HG03558 (cell line): ENCODE data around the gene CD36.

Source experiments
- ATAC-seq: cut with Tn5 transposase; IDR thresholded peaks from one replicate; pipeline ENCODE4 v1.9.1; 2021; ENCODE audit warnings: moderate number of reproducible peaks; ENCODE audit not compliant: unreplicated experiment; ENCODE audit errors: extremely low read depth

CD36 gene

DNA sequence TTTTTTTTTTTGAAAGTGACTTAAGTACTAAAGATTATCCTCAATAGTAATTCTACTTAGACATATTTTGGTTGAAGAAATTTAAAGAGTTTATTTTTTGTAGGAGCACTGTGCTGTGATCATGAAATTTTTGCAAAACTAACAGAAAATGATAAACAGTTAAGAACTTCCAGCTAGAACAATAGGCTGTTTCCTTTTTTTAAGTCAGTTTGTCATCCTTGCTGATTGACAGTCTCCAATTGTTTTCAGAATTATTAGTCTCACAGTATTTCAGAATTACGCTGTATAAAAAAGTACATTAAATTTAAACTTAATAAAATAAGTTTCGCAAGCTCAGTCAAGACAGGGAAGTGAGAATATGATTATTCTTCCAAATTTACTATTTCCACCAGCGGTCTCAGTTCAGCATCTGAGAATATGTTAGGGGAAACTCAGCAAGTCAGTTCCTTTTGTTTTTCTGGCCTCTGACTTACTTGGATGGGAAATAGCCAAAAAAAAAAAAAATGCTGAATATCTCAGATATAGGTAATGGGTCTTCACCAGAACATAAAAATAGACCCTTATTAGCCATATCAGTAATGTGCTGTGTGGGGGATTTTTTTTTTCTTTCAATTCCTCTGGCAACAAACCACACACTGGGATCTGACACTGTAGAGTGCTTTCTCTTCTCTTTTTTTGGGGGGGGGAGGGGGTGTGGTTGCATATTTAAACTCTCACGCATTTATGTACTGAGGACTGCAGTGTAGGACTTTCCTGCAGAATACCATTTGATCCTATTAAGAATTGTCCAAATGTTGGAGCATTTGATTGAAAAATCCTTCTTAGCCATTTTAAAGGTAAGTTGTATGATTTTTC, at the start of gene CD36:
Gene CD36, plus strand, starts transcription at position 732 of the 855 bp plus-strand sequence. CDS start 8,099 bp downstream, outside the sequence.
- no peak for ATAC-seq

DNA sequence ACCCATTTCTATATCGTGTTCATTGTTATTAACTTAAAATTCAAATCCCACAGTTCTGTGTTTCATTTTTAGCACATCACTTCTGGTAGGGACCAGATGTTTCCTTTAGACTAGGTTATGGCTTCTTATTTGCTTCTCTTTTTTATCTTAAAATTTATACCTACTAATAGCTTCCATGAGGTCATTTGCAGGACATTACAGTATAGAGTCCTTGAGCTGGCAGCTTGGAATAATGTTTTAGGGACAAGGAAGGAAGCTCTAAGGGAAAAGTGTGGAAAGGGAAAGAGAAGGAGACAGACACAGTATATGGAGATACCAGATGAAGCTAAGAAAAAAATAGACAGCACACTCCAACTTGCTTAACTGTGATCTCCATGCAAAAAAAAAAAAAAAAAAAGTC, 48.8 kb upstream of the CD36 start:
- no peak for ATAC-seq

DNA sequence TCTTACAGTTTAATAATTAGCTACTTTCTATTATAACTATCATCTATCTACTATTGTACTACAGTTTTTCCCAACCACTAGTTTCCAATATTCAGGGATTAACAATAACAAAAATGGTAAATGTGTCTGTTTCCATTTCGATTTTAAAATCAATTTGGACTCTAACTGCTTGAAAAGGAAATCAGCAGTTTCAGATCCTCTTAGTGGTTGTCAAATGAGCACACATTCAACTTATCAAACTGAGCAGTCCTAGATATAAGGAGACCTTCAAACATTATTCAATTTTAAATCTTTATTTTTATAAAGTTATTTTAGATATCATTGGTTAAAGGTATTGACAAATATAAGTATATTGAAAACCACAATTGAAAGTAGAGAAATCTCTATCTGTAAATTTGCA, 46.8 kb upstream of the CD36 start:
- ATAC-seq: no peak

DNA sequence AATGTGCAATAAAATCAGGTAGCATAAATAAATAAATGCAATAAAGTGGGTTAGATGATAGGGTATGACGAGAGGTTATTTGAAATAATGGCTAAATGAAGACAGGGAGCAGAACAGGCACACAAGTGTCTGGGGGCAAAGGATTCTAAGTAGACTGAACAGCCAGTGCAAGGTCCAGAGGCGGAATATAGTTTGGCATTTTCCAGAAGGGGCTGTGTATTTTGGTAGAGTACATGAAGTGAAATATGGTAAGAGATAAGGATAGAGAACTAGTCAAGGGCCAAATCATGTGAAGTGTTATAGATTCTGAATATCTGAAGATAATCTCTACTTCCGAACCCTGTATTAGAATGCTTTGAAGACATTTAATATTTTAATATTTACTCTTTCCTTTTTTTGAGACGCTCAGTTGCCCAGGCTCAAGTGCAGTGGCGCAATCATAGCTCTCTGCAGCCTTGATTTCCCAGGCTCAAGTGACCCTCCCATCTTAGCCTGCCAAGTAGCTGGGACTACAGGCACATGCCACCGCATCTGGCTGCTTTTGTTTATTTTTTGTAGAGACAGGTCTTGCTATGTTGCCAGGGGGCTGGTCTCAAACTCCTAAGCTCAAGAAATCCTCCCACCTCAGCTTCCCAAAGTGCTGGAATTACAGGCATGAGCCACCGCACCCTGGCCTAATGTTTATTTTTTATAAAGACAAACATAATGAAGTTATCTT, 44.4 kb upstream of the CD36 start:
- no peak for ATAC-seq

DNA sequence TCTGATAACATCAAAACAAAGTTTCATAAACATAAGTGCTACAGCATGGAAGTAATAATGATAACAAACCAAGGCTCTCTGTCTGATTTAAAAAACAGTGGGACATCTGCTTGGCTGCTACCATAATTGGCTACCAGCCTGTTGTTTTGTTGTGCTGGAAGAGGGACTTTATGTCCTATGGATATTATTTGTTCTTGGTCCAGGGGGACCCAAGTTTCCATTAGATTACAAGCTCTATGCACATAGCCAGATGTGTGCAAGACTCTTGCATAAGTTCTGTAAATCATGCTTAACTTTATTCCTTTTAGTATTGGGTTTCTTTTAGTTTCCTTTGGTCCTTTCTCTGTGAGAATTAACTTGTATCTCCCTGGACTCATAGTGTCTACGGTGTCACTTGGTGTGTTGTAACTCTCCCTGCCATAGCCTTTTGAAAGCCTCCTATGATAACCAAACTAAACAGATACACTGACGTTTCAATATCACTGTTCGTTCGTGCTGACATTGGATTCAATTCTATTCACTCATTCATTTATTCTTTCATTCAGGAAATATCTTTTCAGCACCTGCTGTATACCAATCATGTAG, 41.4 kb upstream of the CD36 start:
- no peak for ATAC-seq

DNA sequence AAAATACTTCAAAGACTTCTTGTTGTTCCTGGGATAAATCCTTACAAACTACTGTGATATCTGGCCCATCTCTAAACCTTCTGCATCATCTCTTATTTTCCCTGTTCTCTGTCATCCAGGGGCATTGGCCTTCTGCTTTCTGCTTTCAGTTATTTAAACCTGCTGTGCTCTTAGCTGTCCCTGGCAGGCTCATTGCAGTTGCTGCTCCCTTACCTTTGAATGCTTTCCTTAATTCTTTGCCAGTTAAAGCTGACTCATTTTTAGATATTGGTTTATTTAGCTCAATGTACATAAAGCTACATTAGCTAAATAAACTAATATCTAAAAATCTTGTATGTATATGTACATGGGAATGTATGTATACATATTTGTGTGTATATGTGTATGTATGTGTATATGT, 40.6 kb upstream of the CD36 start:
- ATAC-seq: no peak

DNA sequence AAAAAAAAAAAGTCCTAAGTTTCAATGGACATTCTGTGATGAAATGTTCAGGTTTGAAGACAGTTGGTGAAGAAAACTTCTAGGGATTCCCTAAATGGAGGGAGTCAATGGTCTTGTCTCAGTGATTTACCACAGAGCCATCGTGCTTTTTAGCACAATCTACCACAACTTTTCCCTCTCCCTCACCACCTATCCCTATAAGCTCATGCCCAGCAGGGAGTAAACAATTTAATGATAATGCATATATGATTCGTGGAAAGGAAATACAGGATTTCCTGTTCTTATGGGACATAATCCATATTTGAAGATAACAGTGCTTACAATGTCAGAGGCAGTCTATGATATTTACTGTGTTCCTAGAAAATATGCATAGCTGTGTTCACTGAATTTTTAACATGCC, 38.4 kb upstream of the CD36 start:
- no peak for ATAC-seq

DNA sequence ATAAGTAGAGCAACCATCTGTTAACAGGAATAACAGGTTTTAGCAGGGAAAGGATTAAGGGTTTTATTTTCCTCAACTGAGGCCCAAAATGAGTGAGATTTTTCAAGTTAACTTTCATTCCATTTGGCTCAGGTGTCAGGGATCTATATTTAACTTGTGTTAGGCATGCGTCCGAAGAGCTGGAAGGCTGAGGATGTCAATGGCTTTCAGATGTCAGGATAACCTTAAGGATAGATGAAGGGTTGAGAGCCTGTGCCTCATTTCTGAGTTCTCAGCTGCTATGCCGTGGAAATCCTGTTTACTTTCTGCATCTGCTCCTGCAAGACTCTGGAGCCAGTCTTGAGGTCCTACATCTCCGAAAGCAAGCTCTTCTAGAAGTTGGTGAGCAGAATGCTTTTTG, 36.4 kb upstream of the CD36 start:
- ATAC-seq: no peak

DNA sequence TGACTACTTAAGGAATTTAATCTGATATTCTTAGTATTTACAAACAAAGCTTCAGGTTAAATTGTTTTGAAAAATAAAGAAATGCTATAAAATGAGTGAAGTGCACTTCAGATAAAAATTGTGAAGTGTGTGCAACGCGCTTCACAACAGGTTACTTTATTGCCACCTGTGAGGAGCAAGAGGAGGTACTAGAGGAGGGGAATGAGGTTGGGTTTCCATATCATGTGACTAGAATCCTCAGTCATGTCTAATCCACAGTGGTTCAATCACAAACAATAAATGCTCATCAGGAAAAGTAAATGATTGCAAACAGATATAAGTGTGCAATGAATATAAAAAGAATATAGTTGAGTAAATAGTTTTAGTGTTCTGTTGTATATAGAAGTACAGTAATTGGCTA, 34.5 kb upstream of the CD36 start:
- ATAC-seq: no peak

DNA sequence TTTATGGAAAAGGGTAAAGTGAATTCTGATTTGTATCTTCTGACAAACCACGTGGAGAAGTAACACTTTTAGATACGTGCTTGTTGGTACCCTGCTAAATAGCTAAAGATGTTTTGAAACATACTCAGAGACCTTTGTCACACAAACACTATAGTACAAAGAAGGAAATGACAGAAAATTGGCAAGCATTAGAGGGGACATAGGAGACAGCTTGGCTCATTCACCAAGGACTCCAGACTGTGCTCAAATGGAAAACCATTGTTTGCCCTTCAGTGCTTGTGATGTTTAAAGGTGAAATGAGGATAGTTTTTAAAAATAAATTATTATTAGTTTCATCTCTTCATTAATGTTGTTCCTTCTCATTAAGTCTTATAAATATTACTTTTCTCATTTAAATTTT, 34.0 kb upstream of the CD36 start:
- no peak for ATAC-seq

DNA sequence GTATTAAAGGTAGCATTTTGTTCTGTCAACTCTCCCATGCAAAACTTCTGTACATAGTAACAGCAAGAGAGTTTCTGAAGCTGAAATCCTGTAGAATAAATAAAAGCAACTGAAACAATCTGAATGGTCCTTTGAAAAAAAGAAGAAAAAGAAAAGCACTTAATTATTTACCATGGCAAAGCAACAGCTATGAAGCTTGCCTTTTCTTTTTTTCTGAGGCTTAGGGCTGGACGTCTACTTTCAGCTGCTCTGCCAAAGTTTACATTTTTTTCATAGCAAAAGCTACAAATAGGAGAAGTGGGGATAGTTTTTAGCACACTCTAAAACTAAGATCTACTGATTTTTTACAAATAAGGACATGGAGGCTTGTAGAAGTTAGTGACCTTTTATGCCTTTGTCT, 31.3 kb upstream of the CD36 start:
- no peak for ATAC-seq

DNA sequence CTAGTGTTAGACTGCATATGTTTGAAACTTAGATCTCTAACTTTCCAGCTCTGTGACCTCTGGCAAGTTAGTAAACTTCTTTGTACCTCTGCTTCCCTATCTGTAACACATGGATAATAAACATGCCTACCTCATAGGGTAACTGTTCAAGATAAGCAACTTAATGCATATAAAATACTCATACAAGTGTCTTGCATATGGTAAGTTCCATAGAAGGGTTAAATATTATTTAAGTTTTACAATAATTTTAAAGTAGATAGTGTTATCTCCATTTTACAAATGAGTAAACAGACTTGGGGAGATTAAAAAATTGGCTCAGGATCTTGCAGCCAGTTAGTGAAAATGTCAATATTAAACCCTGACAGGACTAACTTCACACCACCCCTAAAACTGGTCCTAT, 30.1 kb upstream of the CD36 start:
- ATAC-seq: no peak

DNA sequence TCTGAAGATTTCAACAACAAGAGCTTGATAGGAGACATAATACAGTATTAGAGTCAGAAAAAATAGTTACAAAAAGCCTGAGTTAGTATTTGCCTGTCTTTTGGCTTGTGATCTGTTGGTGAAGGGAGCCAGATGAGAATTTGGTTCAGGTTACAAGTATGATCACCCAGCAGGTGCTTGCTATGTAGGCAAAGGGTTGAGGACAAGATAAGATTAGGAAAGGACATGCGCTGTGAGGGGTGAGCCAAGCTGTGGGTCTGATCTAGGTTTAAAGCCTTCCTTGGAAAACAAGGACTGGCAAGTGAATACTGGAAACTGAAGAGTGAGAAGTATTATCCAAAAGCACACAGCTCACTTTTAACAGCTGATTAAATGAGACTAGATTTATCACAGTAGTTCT, 28.7 kb upstream of the CD36 start:
- ATAC-seq: no peak

DNA sequence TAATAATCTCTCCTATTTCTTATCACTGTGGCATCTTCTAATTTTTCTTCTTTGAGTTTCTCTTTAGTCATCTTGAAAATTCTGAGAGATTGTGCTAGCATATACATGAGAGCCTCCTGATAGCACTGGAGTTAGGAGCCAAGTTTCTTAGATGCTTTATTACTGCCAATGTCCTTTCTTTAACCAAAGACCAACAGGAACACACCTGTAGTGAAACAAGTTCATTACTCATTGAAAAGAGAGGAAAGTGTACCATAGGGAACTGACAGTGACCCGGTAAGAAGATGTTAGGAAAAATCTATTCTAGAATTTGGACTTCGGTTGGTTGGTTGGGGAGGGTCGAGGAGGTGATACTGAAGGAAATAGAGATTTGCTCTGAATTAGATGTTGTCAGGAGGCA, 27.1 kb upstream of the CD36 start:
- no peak for ATAC-seq

DNA sequence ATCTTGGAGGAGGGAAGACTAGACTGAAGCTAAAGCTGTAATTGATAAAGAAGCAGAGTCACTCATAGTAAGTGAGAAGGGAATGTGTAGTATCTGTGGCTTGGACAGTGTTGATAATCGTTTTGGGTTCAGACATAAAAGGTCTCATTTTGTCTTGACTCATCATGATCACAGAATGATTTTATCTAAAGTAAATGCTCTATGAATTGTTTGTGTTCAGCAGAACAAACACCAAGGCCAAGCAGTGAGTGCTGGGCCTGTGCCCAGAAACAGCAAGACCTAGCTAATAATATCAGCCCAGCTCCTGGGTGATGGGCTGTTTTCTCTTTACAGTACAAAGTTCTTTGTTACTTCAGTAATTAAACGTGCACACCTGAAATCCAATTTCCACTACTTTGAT, 26.7 kb upstream of the CD36 start:
- no peak for ATAC-seq

DNA sequence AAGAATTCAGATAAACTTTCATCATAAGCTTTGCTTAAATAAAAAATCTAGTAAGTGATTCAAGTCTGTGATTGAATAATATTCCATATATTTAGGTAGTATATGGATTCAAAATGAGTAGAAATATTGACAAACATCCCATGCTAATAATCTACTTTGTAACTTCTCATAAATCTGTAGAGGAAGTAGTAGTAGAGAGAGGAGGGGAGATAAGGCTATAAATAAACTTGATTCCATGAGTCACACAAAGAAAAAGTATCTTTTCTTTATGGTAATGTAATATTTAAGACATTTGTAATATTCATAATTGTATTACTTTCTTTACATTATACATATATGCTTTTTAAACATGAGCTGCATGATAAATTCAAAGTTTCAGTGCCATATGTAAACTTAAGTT, 25.6 kb upstream of the CD36 start:
- ATAC-seq: no peak

DNA sequence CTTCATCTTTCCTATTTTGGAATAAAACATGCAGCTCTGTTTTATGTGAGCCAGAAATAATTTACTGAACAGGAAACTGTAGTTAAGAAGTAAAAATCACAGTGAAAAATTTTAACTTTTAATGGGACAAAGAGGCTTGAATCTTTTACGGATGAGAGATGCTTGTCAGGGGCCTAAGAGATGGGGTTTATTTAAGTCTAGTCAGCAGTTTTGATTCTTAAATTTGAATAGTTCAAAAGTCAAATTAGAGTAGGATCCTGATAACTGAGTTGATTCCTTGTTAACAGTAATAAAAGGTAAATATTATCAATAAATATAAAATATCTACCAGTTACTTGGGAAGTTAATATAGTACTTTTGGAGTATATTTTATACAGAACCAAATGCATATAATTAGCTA, 24.9 kb upstream of the CD36 start:
- ATAC-seq: no peak

DNA sequence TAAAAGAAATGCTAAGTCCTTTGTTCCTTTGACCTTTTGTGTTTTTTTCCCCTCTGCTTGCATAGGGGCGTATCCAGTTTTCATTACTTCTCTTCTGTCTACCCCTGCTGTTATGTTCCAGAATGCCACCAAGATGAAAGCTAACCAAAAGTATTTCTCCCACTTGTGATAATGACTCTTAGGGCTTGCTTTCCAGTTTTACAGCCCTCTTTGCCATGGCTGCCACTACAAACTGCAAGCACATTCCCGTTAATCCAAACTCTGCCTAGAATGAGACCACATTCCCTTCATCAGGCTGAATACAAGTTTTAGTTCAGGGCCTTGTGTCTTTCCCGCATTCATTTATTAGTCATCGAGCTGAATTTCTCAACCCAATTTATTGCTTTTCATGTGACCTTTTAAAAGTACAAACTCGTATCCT, 23.6 kb upstream of the CD36 start:
- ATAC-seq: no peak

DNA sequence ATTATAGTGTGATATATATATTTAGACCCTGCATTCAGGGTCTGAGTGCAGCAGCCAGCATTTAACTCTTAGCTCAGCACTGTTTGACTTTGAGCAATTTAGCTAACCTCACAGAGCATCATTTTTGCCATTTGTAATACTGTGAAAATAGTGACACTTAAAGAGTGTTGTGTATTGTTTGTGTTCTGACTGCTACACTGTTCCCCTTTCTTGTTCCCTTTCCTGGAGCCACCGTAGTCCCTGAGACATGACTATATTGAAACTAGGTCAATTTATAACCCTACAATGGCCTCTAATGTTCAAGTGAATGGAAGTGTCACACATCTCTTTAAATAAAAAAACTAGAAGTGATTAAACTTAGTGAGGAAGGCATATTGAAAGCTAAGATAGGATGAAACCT, 20.3 kb upstream of the CD36 start:
- ATAC-seq: no peak

DNA sequence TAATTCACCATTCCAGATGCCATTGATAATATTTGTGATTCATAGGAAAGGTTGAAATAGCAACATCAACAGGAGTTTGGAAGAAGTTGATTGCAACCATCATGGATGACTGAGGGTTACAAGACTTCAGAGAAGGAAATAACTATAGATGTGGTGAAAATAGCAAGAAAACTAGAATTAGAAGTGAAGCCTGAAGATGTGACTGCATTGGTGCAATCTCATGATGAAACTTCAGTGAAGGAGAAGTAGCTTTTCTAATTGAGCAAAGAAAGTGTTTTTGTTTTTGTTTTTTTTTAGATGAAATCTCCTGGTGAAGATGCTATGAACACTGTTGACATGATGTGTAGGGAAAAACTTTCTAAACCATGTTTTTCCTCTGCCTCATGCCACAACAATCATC, 18.7 kb upstream of the CD36 start:
- ATAC-seq: no peak

DNA sequence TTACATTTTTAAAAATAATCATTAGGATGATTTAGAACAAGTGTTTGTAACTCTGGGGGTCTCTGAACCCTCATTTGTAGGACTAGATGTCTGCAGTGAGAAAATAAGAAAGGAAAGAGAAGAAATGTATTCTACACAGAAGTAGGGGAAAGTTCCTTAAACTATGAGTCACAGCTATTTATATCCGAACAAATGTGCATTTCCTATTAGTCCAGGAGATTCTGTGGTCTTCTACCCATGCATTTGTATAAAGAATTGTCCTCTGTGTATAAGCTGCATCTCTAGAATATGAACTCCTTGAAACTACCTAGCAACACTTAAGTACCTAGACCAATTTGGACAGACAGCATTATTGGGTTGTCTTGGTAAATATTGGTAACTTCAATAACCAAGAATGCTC, 15.9 kb upstream of the CD36 start:
- no peak for ATAC-seq
